IMR-90 (cell line): ENCODE data around the gene RPL35. TPM values are rescaled to one million over a fixed set of nuclear protein-coding genes. Genes with fewer than 3 reads are reported as not detected.

ENCODE experiments used
- ATAC-seq: fragments of 200-7000 bp; cut with Tn5 transposase; 2 replicates; pipeline ENCODE4 v1.9.1; 2020; ENCODE audit warnings: low read depth, mild to moderate bottlenecking, moderate library complexity
- BruUV-seq: library from RNA; stranded (reverse); fragments of 400-500 nt; replicated peaks from 2 replicates; lab custom pipeline; 2021; lab: Mats Ljungman, UMichigan
- CTCF ChIA-PET: fragments of 300-600 bp; formaldehyde crosslinking; extraction: SDS; loops from one replicate; lab custom pipeline; 2021; ENCODE audit warnings: antibody characterized with exemption; lab: Yijun Ruan, JAX
- POLR2A ChIA-PET: fragments of 300-600 bp; sonication (Branson Sonifier 250); formaldehyde crosslinking; loops from one replicate; lab custom pipeline; 2022; ENCODE audit warnings: antibody characterized with exemption; ENCODE audit not compliant: unreplicated experiment; lab: Charles Lee
- DNase-seq: peaks from one replicate; pipeline ENCODE4 v3.0.0; 2013
- H2AFZ ChIP-seq: replicated peaks from 2 replicates; pipeline ENCODE3; 2013; ENCODE audit warnings: low read length, mild to moderate bottlenecking; ENCODE audit not compliant: poor library complexity
- H2AK5ac ChIP-seq: 2 replicates; pipeline ENCODE4 v1.6.1; 2013; ENCODE audit warnings: low read depth, low read length, inconsistent platforms
- H2AK9ac ChIP-seq: replicated peaks from 2 replicates; pipeline ENCODE3; 2013; ENCODE audit warnings: mild to moderate bottlenecking, low read depth, low read length, moderate library complexity; ENCODE audit not compliant: poor library complexity
- H2BK120ac ChIP-seq: 2 replicates; pipeline ENCODE4 v1.6.1; 2013; ENCODE audit warnings: low read depth, low read length, inconsistent platforms
- H2BK15ac ChIP-seq: 3 replicates; pipeline ENCODE4 v1.6.1; 2013; ENCODE audit warnings: low read depth, low read length, inconsistent platforms
- H2BK20ac ChIP-seq: 2 replicates; pipeline ENCODE4 v1.6.1; 2013; ENCODE audit warnings: low read depth, mild to moderate bottlenecking, inconsistent platforms, low read length, moderate library complexity
- H2BK5ac ChIP-seq: 2 replicates; pipeline ENCODE4 v1.6.1; 2013; ENCODE audit warnings: mild to moderate bottlenecking, low read depth, low read length, inconsistent platforms; ENCODE audit not compliant: poor library complexity, severe bottlenecking
- H3K14ac ChIP-seq: replicated peaks from 2 replicates; pipeline ENCODE4 v1.6.1; 2013; ENCODE audit warnings: low read depth, low read length, inconsistent platforms
- H3K18ac ChIP-seq: 2 replicates; pipeline ENCODE4 v1.6.1; 2013; ENCODE audit warnings: low read depth, low read length, control low read depth
- H3K23ac ChIP-seq: 2 replicates; pipeline ENCODE4 v1.6.1; 2013; ENCODE audit warnings: low read depth, low read length, inconsistent platforms
- H3K27ac ChIP-seq: 2 replicates; pipeline ENCODE4 v1.5.1; 2013; ENCODE audit warnings: mild to moderate bottlenecking, control low read depth, low read length; ENCODE audit not compliant: insufficient read depth
- H3K27me3 ChIP-seq: 2 replicates; pipeline ENCODE4 v1.6.1; 2013; ENCODE audit warnings: low read length; ENCODE audit not compliant: control insufficient read depth, insufficient read depth
- H3K36me3 ChIP-seq: 2 replicates; pipeline ENCODE4 v1.6.1; 2013; ENCODE audit warnings: low read length, mixed read lengths; ENCODE audit not compliant: control insufficient read depth, insufficient read depth
- H3K4ac ChIP-seq: 2 replicates; pipeline ENCODE4 v1.6.1; 2013; ENCODE audit warnings: low read depth, low read length, inconsistent platforms
- H3K4me1 ChIP-seq: 2 replicates; pipeline ENCODE4 v1.6.1; 2013; ENCODE audit warnings: low read length, mixed read lengths; ENCODE audit not compliant: control insufficient read depth, insufficient read depth
- H3K4me2 ChIP-seq: 2 replicates; pipeline ENCODE4 v1.6.1; 2013; ENCODE audit warnings: low read depth, mild to moderate bottlenecking, control low read depth, low read length, moderate library complexity
- H3K4me3 ChIP-seq: 2 replicates; pipeline ENCODE4 v1.5.1; 2013; ENCODE audit warnings: low read depth, mild to moderate bottlenecking, control low read depth, low read length, moderate library complexity; ENCODE audit not compliant: insufficient read depth
- H3K56ac ChIP-seq: 2 replicates; pipeline ENCODE4 v1.6.1; 2013; ENCODE audit warnings: low read length, inconsistent platforms; ENCODE audit not compliant: insufficient read depth; ENCODE audit errors: extremely low read depth
- H3K79me1 ChIP-seq, 2 experiments: 2 replicates each; pipeline ENCODE4 v1.6.1; 2013; ENCODE audit warnings: low read length in 2 of 2, inconsistent platforms in 1 of 2, low read depth in 1 of 2
- H3K9ac ChIP-seq: 2 replicates; pipeline ENCODE4 v1.6.1; 2013; ENCODE audit warnings: low read depth, low read length, control low read depth
- H3K9me1 ChIP-seq: 2 replicates; pipeline ENCODE4 v1.6.1; 2013; ENCODE audit warnings: low read length, inconsistent platforms; ENCODE audit not compliant: insufficient read depth
- H3K9me3 ChIP-seq: 2 replicates; pipeline ENCODE4 v1.6.1; 2013; ENCODE audit warnings: low read length; ENCODE audit not compliant: control insufficient read depth, insufficient read depth
- H4K20me1 ChIP-seq: 2 replicates; pipeline ENCODE4 v1.6.1; 2013; ENCODE audit warnings: low read length, inconsistent platforms; ENCODE audit not compliant: insufficient read depth
- H4K5ac ChIP-seq: 2 replicates; pipeline ENCODE4 v1.6.1; 2013; ENCODE audit warnings: mild to moderate bottlenecking, low read depth, low read length, control low read depth
- H4K8ac ChIP-seq, 2 experiments: 2 replicates each; pipeline ENCODE4 v1.6.1; 2013; ENCODE audit warnings: low read depth in 2 of 2, low read length in 2 of 2, control low read depth in 1 of 2, inconsistent platforms in 1 of 2
- H4K91ac ChIP-seq: 2 replicates; pipeline ENCODE4 v1.6.1; 2013; ENCODE audit warnings: low read depth, low read length, inconsistent platforms; ENCODE audit not compliant: insufficient read depth
- FOS ChIP-seq: fragments of 150-350 bp; IDR thresholded peaks from 2 replicates; pipeline ENCODE4 v1.6.1; 2016; ENCODE audit warnings: low read depth, low read length
- MAFK ChIP-seq: IDR thresholded peaks from 2 replicates; pipeline ENCODE4 v1.6.1; 2012; ENCODE audit warnings: low read depth, low read length, improper control_type of control experiment
- NFE2L2 ChIP-seq: fragments of 150-350 bp; IDR thresholded peaks from 2 replicates; pipeline ENCODE4 v1.6.1; 2016; ENCODE audit warnings: low read depth, mild to moderate bottlenecking, low read length
- POLR2A ChIP-seq: IDR thresholded peaks from 2 replicates; pipeline ENCODE4 v1.6.1; 2012; ENCODE audit warnings: mild to moderate bottlenecking, low read depth, low read length
- RFX5 ChIP-seq: IDR thresholded peaks from 2 replicates; pipeline ENCODE4 v1.8.0; 2012; ENCODE audit warnings: low read depth, mild to moderate bottlenecking, low read length, moderate library complexity
- SMC3 ChIP-seq: fragments of 150-350 bp; IDR thresholded peaks from 2 replicates; pipeline ENCODE4 v1.6.1; 2016; ENCODE audit warnings: low read depth, mild to moderate bottlenecking, antibody characterized with exemption, low read length, moderate library complexity
- WGBS, 2 experiments: methylation state at CpG; one replicate each; pipeline versions ENCODE4 v1.1.5 to v1.1.7; 2013; ENCODE audit warnings: missing lambda C conversion rate in 2 of 2; ENCODE audit not compliant: insufficient read length in 1 of 2; ENCODE audit errors: extremely low coverage in 2 of 2; 5-methylcytosine and 5-hydroxymethylcytosine counted together
- dilution Hi-C: fragments of 300-500 bp; cut with HindIII; formaldehyde crosslinking; loops from one replicate; pipeline ENCODE4 v1.14.3; 2018; ENCODE audit warnings: low sequenced_read_pairs; ENCODE audit not compliant: unreplicated experiment
- in situ Hi-C: fragments of 300-500 bp; cut with MboI; formaldehyde crosslinking; loops from 3 replicates; pipeline ENCODE4 v1.14.3; 2019; ENCODE audit warnings: low sequenced_read_pairs, inconsistent platforms, mixed read lengths
- intact Hi-C: fragments of 100-400 bp; cut with micrococcal nuclease; formaldehyde crosslinking; loops from 2 replicates; pipeline ENCODE4 v1.10.0; 2022
- polyA plus RNA-seq, 3 experiments: library from polyadenylated mRNA; depleted of rRNA; stranded (reverse); fragments of >200 nt; gene quantifications; 2 replicates each; pipeline ENCODE4 v1.2.3, GENCODE V29; 2012; ENCODE audit warnings: low replicate concordance in 1 of 3
- total RNA-seq: library from RNA; depleted of rRNA; stranded (reverse); fragments of >200 nt; gene quantifications from 2 replicates; pipeline ENCODE4 v1.2.3, GENCODE V29; 2012
- TF ChIP-seq, protein P1 (sequence below): fragments of 150-350 bp; IDR thresholded peaks from 2 replicates; pipeline ENCODE4 v1.6.1; 2017; ENCODE audit warnings: mild to moderate bottlenecking, antibody characterized with exemption, low read length, low read depth
- TF ChIP-seq, protein P2 (sequence below): fragments of 150-350 bp; IDR thresholded peaks from 2 replicates; pipeline ENCODE4 v1.6.1; 2016; ENCODE audit warnings: low read depth, mild to moderate bottlenecking, low read length, moderate library complexity, borderline replicate concordance

RPL35 gene
- total and polyA plus RNA-seq, 2 of the 4 experiments (the other 2 are of a cell fraction): 881 to 1,650 TPM

DNA sequence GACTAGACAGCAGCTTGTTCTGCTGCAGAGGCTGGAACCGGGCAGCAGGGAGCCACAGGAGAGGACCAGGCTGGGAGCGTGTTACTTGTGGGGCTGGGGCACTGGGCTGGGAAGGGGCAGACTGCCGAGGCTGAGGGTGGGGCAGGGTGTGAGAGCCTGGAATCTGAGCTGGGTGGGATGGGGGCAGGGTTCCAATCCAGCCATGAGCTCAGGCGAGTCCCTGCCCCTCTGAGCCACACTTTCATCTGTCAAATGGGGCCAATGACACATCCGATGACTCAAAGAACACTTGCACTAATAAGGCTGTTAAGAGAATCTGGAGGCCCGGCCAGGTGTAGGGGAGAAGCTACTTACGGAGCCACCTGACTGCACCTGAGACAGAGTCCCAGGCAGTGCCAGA lies 27.2 kb downstream of the RPL35 start:
- H3K23ac ChIP-seq: no peak overlapping the region
- no peak overlapping the region for H3K4me3 ChIP-seq
- intact Hi-C loops (no loop called here), dilution Hi-C loops (no loop called here), in situ Hi-C loops (no loop called here)
- H3K27ac ChIP-seq: no peak overlapping the region
- H3K27me3 ChIP-seq: no peaks in the 10 kb centered on the region
- DNase-seq: peak; percentile 67
- peak overlapping the region; percentile 33 for H2AK9ac ChIP-seq
- peak overlapping the region; percentile 40 for H2AFZ ChIP-seq
- peak overlapping the region; percentile 24; the same call in 1 of the 2 replicates for H3K18ac ChIP-seq
- no TSS peak for BruUV-seq
- no peak overlapping the region for H3K56ac ChIP-seq
- peak overlapping the region; percentile 25; the same call in 1 of the 2 replicates for H4K5ac ChIP-seq
- no peaks in the 10 kb centered on the region for H3K36me3 ChIP-seq
- peak overlapping the region; percentile 67 for H2BK120ac ChIP-seq
- peak overlapping the region; percentile 53; the same call in 1 of the 3 replicates for H2BK15ac ChIP-seq
- no peak overlapping the region; the same call in 1 of the 2 replicates for H3K14ac ChIP-seq
- no peak overlapping the region for H3K9ac ChIP-seq
- peak overlapping the region in 1 of 2 experiments; percentile 38; a peak in 1 of 4 replicates for H4K8ac ChIP-seq
- no peak overlapping the region for H2BK5ac ChIP-seq
- no peak overlapping the region for H3K4me2 ChIP-seq
- POLR2A ChIA-PET: no interaction called here
- H2AK5ac ChIP-seq: peak overlapping the region; percentile 76
- H2BK20ac ChIP-seq: 0 out of 2 replicates have a peak overlapping the region, but pooled peaks have one; percentile 14
- no peaks in the 10 kb centered on the region; the same call in 1 of the 2 replicates for H4K20me1 ChIP-seq
- H3K4ac ChIP-seq: peak overlapping the region; percentile 78
- WGBS, 2 experiments: 62% methylated on average over 3 of the region's 7 CpGs; no CpG with 5 or more reads in 1 of the 2 experiments
- H3K4me1 ChIP-seq: peaks cover 22% of the 10 kb centered on the region
- no peaks in the 10 kb centered on the region for H3K9me3 ChIP-seq
- H3K9me1 ChIP-seq: peaks cover 4% of the 10 kb centered on the region; the same call in 1 of the 2 replicates
- TF ChIP-seq SMC3 (no peak), NFE2L2 (no peak), FOS (no peak; the same call in 1 of the 2 replicates), POLR2A (no peak), MAFK (no peak), RFX5 (no peak)
- TF ChIP-seq, protein P1, sequence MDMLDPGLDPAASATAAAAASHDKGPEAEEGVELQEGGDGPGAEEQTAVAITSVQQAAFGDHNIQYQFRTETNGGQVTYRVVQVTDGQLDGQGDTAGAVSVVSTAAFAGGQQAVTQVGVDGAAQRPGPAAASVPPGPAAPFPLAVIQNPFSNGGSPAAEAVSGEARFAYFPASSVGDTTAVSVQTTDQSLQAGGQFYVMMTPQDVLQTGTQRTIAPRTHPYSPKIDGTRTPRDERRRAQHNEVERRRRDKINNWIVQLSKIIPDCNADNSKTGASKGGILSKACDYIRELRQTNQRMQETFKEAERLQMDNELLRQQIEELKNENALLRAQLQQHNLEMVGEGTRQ: no peak
- TF ChIP-seq, protein P2, sequence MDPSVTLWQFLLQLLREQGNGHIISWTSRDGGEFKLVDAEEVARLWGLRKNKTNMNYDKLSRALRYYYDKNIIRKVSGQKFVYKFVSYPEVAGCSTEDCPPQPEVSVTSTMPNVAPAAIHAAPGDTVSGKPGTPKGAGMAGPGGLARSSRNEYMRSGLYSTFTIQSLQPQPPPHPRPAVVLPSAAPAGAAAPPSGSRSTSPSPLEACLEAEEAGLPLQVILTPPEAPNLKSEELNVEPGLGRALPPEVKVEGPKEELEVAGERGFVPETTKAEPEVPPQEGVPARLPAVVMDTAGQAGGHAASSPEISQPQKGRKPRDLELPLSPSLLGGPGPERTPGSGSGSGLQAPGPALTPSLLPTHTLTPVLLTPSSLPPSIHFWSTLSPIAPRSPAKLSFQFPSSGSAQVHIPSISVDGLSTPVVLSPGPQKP: no peak
- H3K79me1 ChIP-seq: no peaks in the 10 kb centered on the region
- H4K91ac ChIP-seq: no peak overlapping the region; the same call in 1 of the 2 replicates
- ATAC-seq: peak; percentile 9; the same call in 1 of the 2 replicates
- CTCF ChIA-PET: interaction anchor here (1.0 kb wide), 1 partner anchor 18 kb away, joined by 4 read pairs; no protein-coding TSS in a partner anchor
